Tibial artery (tissue), 4 donors: ENCODE results near the gene CYP2A7.
"Not testable (repeated sequence)": the region's sequence is repeated elsewhere in the genome, so short reads cannot be mapped to it uniquely, and the experiment has no call there.

Experiments
- DNase-seq, 2 donors: peaks; one replicate each; pipeline ENCODE4 v3.0.0-alpha.2; 2019
- H3K27ac ChIP-seq, 2 donors: fragments of 200-600 bp; sonication (generic) in 1 of 2; 1 replicate in 1 of 2; 2 replicates in 1 of 2; pipeline ENCODE4 v1.5.1; 2018 to 2019; ENCODE audit warnings: mild to moderate bottlenecking in 1 of 2
- H3K27me3 ChIP-seq, 2 donors: fragments of 200-600 bp; sonication (generic) in 1 of 2; one replicate each; pipeline versions ENCODE4 v1.5.1 to v1.6.0; 2016 to 2019
- H3K36me3 ChIP-seq, 3 donors: fragments of 200-600 bp; sonication (generic) in 2 of 3; one replicate each; pipeline ENCODE4 v1.5.1; 2016 to 2019; ENCODE audit warnings: mild to moderate bottlenecking in 2 of 3
- H3K4me1 ChIP-seq, 4 donors: fragments of 200-600 bp; sonication (generic) in 2 of 4; 1 replicate in 3 of 4; 2 replicates in 1 of 4; pipeline ENCODE4 v1.5.1; 2016 to 2019
- H3K4me3 ChIP-seq, 2 donors: fragments of 200-600 bp; sonication (generic) in 1 of 2; 1 replicate in 1 of 2; 2 replicates in 1 of 2; pipeline ENCODE4 v1.5.1; 2018 to 2019; ENCODE audit warnings: mild to moderate bottlenecking in 2 of 2
- H3K9me3 ChIP-seq, 3 donors: fragments of 200-600 bp; sonication (generic) in 1 of 3; one replicate each; pipeline ENCODE4 v1.5.1; 2016 to 2019
- intact Hi-C: fragments of 100-400 bp; cut with DNase I; formaldehyde crosslinking; loops from one replicate; pipeline ENCODE4 v1.15.0; 2023; ENCODE audit warnings: low total_unique reads
- TF ChIP-seq, protein P1 (sequence below), 2 experiments: fragments of 200-600 bp in 1 of 2; fragments of 450-650 bp in 1 of 2; IDR thresholded peaks; one replicate each; pipeline ENCODE4 v1.5.1; 2017 to 2019; ENCODE audit warnings: antibody characterized with exemption in 2 of 2, mild to moderate bottlenecking in 1 of 2, moderate library complexity in 1 of 2

CYP2A7 gene

GRCh38 chr19:40896418-40896796, 14.4 kb upstream of the CYP2A7 start:
- Histone ChIP-seq H3K27ac (no peak overlapping the region), H3K27me3 (no peaks in the 10 kb centered on the region), H3K36me3 (no peaks in the 10 kb centered on the region), H3K9me3 (no peaks in the 10 kb centered on the region), H3K4me1 (no peaks in the 10 kb centered on the region), H3K4me3 (no peak overlapping the region)
- DNase-seq = no peak
- TF ChIP-seq, protein P1, sequence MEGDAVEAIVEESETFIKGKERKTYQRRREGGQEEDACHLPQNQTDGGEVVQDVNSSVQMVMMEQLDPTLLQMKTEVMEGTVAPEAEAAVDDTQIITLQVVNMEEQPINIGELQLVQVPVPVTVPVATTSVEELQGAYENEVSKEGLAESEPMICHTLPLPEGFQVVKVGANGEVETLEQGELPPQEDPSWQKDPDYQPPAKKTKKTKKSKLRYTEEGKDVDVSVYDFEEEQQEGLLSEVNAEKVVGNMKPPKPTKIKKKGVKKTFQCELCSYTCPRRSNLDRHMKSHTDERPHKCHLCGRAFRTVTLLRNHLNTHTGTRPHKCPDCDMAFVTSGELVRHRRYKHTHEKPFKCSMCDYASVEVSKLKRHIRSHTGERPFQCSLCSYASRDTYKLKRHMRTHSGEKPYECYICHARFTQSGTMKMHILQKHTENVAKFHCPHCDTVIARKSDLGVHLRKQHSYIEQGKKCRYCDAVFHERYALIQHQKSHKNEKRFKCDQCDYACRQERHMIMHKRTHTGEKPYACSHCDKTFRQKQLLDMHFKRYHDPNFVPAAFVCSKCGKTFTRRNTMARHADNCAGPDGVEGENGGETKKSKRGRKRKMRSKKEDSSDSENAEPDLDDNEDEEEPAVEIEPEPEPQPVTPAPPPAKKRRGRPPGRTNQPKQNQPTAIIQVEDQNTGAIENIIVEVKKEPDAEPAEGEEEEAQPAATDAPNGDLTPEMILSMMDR (IDR thresholded peaks at IDR 0.05) = no peak
- intact Hi-C loops = no loop called here

- Histone ChIP-seq H3K36me3 (no peaks in the 10 kb centered on the region), H3K4me1 (no peaks in the 10 kb centered on the region), H3K4me3 (no peak overlapping the region), H3K27ac (no peak overlapping the region), H3K27me3 (no peaks in the 10 kb centered on the region), H3K9me3 (no peaks in the 10 kb centered on the region)
- intact Hi-C loops = no loop called here
- TF ChIP-seq, protein P1 (IDR thresholded peaks at IDR 0.05) = no peak
- DNase-seq = no peak
These were observed 11.1 kb upstream of the CYP2A7 start for GRCh38 chr19:40893112-40893511.

- TF ChIP-seq, protein P1 (IDR thresholded peaks at IDR 0.05) = no peak
- no peaks in the 10 kb centered on the region for H3K9me3 ChIP-seq
- H3K27me3 ChIP-seq = no peaks in the 10 kb centered on the region
- no peaks in the 10 kb centered on the region for H3K4me1 ChIP-seq
- no peak overlapping the region for H3K27ac ChIP-seq
- H3K4me3 ChIP-seq = no peak overlapping the region
- intact Hi-C loops = no loop called here
- H3K36me3 ChIP-seq = no peaks in the 10 kb centered on the region
- DNase-seq = no peak
These were observed 7.3 kb upstream of the CYP2A7 start for GRCh38 chr19:40889366-40889765.

DNA sequence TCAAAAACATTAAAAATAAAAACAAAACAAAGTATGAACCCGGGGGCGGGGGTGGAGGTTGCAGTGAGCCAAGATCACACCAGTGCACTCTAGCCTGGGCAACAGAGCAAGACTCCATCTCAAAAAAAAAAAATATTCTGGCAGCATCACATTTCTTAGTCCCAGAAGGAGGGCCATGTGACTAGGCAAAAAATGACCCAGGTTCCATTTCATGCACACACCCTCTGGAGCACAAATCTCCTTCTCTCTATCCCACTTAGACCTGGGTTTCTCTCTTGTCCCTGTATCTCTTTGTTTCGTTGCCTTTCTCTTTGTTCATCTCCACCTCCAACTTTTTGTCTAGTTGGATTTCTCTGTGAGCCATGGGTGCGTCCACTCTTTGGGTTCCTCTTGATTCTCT, 6.2 kb upstream of the CYP2A7 start:
- TF ChIP-seq, protein P1 (IDR thresholded peaks at IDR 0.05) = no peak
- Histone ChIP-seq H3K9me3 (no peaks in the 10 kb centered on the region), H3K27me3 (no peaks in the 10 kb centered on the region), H3K4me3 (no peak overlapping the region), H3K27ac (no peak overlapping the region), H3K36me3 (no peaks in the 10 kb centered on the region), H3K4me1 (no peaks in the 10 kb centered on the region)
- intact Hi-C loops = no loop called here
- DNase-seq = no peak

DNA sequence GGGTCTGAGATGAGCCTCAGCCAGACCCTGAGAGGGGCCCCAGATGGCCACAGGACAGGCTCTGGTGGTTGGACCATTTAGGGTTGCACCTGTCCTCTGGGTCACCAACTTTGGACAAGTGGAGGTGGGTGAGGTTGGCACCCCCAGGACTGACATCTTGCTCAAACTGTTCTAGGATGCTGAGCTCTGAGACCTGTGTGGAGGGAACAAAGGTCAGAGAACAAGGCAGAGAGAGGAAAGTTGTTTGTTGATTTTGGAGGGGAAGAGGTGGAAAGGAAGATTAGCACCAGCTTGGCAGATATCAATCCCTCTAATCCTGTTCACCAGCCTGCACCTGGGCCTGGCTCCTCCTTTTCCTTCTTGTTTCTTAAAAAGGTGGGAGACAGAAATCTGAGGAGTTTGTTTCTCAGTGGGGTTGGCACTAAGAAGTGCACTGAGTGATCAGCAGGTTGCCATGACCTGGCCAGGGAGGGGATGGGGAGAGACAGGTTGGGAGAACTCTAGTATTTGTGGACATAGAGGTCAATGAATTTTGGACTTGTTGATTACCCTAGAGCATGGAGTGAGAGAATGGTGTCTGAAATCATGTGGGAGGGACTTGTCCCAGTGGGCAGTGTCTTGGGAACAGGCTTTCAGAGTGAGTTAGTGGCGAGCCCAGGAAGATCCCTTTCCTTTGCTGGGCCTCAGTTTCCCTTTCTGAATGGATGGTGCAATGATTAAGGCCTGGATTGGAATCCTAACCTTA, 2.3 kb upstream of the CYP2A7 start:
- H3K27ac ChIP-seq, H3K4me3 ChIP-seq, intact Hi-C loops, H3K4me1 ChIP-seq, DNase-seq, H3K9me3 ChIP-seq, H3K27me3 ChIP-seq, H3K36me3 ChIP-seq: not testable (repeated sequence)

- H3K9me3 ChIP-seq, intact Hi-C loops, H3K4me3 ChIP-seq, H3K27ac ChIP-seq, H3K27me3 ChIP-seq, H3K4me1 ChIP-seq, DNase-seq, H3K36me3 ChIP-seq: not testable (repeated sequence)
These were observed 2.7 kb downstream of the CYP2A7 start for GRCh38 chr19:40879349-40879748.

- H3K9me3 ChIP-seq, H3K36me3 ChIP-seq, intact Hi-C loops, H3K4me3 ChIP-seq, H3K27ac ChIP-seq, H3K27me3 ChIP-seq, H3K4me1 ChIP-seq: not testable (repeated sequence)
- DNase-seq = peak; percentile 29 to 69
These were observed 6.5 kb downstream of the CYP2A7 start for GRCh38 chr19:40875526-40875951.

GRCh38 chr19:40874874-40875273, 7.2 kb downstream of the CYP2A7 start:
- H3K27me3 ChIP-seq, H3K27ac ChIP-seq, H3K9me3 ChIP-seq, H3K36me3 ChIP-seq, DNase-seq, H3K4me3 ChIP-seq, H3K4me1 ChIP-seq, intact Hi-C loops: not testable (repeated sequence)

DNA sequence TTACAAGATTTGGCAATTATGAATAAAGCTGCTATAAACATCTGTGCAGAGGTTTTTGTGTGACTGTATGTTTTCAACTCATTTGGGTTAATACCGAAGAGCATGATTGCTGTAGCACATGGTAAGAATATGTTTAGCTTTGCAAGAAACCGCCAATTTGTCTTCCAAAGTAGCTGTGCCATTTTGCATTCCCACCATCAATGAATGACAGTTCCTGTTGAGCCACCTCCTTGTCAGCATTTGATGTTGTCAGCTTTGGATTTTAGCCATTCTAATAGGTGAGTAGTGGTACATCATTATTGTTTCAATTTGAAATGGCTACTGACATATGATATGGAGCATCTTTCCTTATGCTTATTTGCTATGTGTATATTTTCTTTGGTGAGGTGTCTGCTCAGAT, 8.2 kb downstream of the CYP2A7 start:
- H3K4me1 ChIP-seq, H3K4me3 ChIP-seq, H3K27me3 ChIP-seq, DNase-seq, H3K9me3 ChIP-seq, H3K36me3 ChIP-seq, H3K27ac ChIP-seq, intact Hi-C loops: not testable (repeated sequence)
